NCI-H510A treated with DMSO at 0.1 percent for 48 hours (cell line): Measurements from ENCODE around the gene MFAP1.
A peak's percentile ranks its signal among the peaks of the same experiment; 100 is the strongest.
"Not testable (repeated sequence)": the region's sequence is repeated elsewhere in the genome, so short reads cannot be mapped to it uniquely, and the experiment has no call there.

ENCODE experiments used
- DNase-seq: peaks from one replicate; lab custom pipeline; 2025; lab: John Stamatoyannopoulos, UW

Gene MFAP1

DNA sequence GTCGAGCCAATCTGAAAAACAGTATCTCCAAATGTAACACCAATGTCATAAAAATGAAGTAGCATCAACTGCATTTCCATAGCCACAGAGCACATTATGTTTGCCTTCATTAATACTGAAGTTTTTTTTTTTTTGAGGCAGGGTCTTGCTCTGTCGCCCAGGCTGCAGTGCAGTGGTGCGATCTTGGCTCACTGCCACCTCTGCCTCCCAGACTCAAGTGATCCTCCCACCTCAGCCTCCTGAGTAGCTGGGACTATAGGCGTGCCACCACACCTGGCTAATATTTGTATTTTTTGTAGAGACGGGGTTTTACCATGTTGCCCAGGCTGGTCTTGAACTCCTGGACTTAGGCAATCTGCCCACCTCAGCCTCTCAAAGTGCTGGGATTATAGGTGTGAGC is 9.4 kb downstream of the MFAP1 start:
- DNase-seq: not testable (repeated sequence)

DNA sequence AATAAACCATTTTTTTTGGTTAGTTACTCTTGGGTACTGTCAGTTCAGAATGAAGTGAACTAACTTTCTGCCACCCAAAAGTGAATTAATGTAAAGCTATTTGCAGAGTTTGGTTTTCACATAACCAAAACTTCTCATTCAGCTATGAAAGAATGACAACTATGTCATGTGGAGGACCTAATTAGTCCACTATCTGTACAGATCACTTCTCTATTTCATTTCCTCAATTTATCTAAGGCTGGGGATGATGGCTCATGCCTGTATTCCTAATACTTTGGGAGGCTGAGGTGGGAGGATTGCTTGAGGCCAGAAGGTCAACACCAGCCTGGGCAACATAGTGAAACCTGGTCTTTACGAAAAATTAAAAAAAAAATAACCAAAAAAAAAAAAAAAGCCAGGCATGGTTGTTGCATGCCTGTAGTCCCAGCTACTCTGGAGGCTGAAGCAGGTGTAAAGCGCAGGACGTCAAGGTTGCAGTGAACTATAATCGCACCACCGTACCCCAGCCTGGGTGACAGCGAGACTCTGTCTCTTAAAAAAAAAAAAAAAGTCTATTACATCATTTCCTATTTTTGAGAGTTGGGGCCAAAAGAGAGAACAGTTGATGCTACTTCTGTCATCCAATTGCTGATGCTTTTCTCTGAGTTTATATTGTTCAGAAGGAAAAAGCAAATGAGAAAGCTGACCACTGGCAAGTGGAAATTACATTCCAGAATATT is 15.4 kb downstream of the MFAP1 start:
- DNase-seq: no peak

DNA sequence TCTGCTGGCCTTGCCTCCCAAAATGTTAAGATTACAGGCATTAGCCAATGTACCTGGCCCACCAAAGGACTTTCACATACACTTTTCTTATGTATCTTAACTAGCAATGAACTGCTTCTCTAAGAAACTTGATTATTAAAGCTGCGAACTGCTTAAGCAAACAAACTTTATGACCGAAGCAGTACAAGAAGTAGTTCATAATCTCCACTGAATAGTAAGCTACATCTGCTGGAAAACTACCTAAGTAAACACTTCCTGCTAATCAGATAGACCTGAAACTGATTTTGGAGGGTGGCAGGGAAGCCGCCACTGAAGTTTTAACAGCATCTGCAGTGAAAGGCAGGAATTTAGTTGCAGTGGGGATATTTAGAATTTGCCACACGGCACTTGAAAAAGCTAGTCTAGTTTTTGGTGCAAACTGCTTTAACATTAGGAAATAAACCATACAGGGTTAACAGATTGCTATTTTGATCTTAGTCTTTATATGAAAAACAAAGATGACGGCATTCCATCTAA is 16.0 kb downstream of the MFAP1 start:
- no peak for DNase-seq

DNA sequence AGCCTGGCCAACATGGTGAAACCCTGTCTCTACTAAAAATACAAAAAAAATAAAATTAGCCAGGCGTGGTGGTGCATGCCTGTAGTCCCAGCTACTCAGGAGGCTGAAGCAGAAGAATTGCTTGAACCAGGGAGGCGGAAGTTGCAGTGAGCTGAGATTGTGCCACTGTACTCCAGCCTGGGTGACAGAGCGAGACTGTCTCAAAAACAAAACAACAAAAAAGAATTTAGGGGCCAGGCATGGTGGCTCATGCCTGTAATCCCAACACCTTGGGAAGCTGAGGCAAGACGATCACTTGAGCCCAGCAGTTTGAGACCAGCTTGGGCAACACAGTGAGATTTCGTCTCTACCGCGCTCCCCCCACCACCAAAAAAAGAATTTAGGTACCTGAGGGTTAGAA is 21.8 kb downstream of the MFAP1 start:
- not testable (repeated sequence) for DNase-seq

DNA sequence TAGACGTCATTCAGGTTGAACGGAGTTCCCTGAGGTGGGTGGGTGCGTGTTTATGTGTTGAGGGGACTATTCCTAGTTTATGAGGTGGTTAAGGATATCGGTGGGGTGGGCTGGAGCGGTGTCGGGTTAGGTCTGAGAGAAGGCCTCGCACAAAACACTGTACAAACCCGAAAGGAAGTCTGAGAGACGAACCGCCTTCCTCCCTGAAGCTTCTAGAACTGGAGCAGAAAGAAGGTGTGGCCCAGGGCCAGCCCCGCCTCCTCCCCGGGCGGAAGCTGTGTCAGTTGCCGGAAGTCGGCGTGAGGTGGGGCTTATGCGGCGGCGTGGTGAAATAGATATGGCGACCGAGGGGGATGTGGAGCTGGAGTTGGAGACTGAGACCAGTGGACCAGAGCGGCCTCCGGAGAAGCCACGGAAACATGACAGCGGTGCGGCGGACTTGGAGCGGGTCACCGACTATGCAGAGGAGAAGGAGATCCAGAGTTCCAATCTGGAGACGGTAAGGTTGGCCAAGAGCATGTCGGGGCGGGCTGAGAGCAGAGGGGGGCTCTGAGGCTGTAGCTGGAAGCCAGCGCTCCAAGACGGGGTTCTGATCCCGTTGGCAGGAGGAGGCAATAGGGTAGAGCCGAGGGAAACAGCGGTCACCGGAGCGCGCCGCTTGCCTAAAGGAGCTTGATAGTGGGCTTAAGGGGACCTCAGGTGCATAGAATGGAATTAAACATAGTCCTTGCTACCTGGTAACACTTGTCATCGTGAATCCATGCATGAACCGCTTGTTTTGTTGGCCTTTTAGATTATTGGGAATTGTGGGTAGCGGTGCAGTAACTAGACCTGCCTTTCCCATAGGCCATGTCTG is 24.0 kb downstream of the MFAP1 start, which contains the start of gene HYPK:
Gene HYPK, plus strand, starts transcription at position 314 of the 856 bp plus-strand sequence. Its CDS starts 24 bp downstream, at position 338.
- peak; percentile 57 for DNase-seq

DNA sequence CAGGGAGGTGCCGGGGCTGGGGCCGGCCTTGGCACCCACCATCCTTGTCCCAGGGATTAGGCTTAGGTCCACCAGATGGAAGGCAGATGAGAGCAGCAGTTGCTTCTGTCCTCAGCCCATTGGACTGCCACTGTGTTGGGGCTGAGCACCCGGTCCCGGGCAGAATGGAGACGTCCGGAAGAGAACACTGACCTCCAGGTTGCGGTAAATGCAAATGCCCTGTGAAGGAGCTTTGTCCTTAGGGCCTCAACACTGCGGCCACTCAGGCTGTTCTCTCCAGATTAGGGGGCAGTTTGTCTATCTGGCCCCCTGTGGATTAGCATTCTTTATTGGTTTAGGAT is 24.6 kb downstream of the MFAP1 start, which contains the start of gene SERINC4:
Gene SERINC4, minus strand, starts transcription at position 276 of the 341 bp plus-strand sequence. Its CDS starts 234 bp downstream, at position 42.
- no peak for DNase-seq

DNA sequence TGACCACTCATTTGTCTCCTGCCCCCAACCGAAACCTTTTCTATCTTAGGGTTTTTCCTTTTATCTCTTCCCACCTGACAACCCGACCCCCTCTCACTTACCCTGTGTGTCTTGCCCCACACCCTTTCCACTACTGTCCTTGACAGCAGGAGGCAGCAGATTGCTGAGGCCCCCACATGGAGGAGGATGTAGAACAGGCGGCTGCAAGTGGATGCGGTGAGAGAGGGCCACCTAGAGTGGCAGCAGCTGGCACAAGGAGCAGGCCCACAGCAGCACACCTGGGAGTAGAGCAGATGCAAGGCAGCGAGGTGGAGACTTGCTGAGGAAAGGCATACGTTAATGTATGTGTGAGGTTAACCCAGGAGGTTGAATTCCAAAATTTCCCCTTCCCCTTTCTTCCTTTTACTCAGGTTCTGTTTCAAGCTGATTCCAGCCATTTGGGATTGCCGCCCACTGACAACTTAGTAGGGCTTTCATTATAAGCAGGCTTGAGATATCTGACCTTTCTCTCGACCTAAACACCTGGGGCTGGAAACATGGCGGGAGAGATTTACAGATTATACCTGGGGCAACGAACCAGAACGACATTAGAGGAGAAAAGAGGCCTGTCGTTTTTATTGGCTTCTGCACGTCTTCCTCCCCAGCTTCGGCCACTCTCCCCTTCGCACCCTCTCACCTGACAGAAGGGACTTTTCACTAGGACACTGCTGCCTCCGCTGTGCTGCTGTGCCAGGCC is 25.1 kb downstream of the MFAP1 start:
- peak; percentile 38 for DNase-seq

DNA sequence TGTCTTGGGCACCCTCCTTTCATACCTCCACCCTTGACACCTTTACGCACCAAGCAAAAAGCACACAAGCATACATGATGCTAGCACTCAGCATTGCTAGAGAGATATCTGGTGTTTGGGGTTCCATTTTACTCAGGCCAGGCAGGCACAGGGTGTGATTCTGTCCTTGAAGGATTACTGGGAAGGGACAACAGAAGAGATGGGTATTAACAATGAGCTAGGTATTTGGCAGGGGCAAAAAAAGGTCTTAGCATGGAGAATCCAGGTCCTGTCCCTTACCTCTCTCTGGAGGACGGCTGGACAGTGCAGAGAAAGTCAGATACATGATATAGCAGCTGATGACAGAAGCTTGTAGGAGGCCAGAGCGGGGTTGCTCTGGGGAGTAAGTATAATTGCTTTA is 27.9 kb downstream of the MFAP1 start:
- no peak for DNase-seq

DNA sequence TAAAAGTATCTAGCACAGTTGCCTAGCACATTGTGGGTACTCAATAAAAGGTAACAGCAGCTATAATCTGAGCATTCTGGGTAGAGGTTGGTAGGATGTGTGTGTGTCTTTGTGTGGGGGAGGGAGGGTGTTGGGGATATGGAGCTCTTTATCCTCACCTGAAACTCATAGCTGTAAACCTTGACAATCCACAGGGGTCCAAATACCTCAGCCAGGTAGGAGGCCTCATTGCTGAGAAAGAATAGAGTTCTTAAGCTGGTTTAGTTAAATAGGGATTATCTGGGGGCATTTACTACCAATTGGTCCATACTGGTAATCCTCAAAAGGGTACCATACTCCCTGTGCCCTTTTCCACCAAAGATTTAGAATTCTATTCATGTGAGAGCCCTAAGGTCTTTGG is 28.5 kb downstream of the MFAP1 start:
- DNase-seq: no peak

DNA sequence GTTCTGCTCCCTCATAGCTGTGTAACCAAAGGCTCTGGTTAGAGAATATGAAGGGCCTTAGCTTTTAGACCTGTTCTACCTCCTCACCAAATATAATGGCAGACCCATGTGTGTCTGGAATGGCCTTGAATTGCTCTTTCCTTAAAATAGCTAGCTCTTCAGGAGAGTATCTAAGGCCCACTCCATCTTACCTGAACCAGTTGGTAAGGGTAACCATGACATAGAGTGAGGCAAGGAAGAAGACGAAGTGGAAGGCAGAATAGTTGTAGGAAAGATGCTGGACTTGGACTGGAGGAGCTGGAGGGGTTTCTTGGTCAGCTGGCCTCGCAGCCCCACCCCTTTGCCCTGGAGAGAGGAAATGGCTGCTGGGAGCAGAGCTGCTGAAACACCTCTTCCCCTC is 29.3 kb downstream of the MFAP1 start:
- no peak for DNase-seq

DNA sequence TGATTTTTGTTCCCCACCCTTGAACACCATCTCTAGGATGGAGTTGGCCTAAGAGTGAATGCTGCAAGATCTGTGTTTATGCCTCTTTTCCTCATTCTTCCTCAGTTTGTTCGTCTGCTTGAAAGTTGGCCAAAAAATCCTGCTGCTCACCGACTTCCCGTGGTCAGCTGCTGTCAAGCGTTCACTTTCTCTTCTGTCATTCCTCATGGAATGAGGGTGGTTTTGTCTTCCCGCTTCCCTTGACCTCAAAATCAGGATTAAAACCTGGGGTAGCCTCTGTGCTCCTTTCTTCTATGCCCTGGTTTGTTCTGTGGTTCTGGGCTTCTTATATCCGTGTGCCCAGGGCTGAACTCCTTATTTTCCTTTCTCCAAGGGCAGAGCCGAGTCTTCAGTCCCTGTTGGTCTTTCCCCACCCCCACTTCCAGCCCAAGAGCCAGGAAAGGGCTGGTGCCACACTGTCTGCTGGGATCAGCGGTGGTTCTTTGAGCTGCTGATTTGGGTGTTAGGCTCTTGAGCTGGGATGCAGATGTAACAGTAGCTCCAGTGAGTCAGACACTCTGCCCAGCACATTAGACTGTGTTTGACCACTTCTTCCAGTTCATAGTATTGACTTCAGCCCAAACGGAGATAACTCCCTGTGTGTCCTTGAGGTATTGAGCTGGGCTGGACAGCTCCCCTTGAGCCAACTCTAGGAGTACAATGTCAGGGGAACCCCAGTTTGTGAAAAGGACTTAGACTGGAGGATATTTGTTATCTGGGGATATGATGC is 30.0 kb downstream of the MFAP1 start:
- DNase-seq: no peak

DNA sequence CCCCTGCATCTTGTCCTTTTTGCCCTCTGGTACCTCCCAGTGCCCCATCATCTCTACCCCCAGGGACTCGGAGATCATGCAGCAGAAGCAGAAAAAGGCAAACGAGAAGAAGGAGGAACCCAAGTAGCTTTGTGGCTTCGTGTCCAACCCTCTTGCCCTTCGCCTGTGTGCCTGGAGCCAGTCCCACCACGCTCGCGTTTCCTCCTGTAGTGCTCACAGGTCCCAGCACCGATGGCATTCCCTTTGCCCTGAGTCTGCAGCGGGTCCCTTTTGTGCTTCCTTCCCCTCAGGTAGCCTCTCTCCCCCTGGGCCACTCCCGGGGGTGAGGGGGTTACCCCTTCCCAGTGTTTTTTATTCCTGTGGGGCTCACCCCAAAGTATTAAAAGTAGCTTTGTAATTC is 30.8 kb downstream of the MFAP1 start:
- no peak for DNase-seq

DNA sequence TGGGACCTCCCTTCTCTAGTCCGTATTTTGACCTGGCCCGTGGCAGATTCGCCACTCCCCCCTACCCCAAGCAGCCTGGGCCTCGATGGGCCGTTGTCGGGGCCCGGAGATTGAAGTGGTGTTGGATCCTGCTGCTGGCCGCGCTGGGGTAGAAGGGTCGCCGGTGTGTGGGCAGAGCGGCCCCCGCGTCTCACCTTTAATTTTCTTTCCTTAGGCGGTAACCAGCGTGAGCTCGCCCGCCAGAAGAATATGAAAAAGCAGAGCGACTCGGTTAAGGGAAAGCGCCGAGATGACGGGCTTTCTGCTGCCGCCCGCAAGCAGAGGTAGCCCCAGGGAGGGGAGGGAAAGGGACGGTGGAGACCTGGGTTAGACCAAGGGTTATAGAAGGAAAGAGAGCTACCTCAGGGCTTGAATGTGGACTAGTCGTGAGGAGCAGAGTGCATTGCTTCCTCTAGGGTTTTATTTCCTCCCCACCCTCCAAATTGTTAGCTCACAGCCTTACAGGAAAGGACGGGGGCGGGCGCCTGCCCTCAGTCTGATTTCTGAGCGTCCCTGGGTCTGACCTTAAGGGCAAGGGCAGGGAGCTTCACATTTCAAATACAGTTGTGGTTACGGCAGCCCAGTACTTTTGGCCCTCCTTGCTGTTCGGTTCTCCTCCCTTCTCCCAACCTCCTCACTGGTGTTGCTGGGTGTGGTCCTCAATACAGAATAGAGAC is 31.6 kb downstream of the MFAP1 start:
- DNase-seq: no peak

DNA sequence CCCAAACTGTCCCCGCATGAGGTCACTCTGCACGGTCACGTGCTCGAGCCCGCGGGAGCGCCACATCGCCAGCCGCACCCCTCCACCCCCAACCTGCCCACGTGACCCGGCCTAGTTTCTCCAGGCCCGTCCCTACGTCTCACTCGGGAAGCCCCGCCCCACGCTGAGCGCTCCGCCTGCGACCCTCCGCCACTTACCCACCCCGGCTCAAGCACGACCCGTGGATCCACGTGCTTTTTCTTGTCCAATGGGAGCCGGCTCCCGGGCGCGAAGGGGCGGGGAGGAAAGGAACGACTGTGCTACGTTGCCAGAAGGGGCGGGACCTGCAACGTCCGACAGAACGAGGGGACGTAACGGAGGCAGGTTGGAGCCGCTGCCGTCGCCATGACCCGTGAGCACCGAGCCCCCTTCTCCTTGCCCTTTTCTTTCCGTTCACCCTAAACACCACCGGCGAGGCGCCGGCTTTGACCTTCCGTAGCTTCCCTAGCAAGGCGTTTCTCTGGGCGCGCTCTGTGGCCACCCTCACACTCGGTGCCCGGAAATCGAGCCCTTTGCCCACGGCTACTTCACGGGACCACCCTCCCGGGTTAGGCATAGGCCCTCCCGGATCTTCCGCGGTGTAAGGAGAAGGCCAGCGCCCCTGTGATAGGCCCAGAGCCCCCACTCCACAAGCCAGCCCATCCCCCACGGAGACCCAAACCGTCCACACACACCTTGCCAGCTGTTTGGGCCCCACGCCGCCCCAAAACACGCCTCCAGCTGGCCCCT is 32.3 kb downstream of the MFAP1 start, which contains the start of gene SERF2:
Gene SERF2, plus strand, starts transcription at position 328 of the 768 bp plus-strand sequence. Its CDS starts 57 bp downstream, at position 385.
- peak; percentile 85 for DNase-seq

DNA sequence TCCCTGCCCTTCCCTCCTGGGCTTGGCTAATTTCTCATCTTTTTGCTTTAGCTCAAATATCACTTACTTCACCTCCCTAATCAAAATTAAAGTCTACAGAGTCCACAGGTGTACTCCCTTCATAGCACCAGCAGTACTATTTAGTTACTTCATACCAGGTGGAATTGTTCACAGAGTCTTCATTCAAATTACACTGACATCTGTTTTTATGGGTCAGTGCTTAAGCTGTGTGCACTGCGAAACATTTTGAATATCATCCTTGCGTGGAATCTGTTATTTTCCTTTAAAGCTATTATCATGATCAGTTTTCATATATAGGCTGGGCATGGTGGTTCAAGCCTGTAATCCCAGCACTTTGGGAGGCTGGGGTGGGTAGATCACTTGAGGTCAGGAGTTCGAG is 35.1 kb downstream of the MFAP1 start:
- no peak for DNase-seq

DNA sequence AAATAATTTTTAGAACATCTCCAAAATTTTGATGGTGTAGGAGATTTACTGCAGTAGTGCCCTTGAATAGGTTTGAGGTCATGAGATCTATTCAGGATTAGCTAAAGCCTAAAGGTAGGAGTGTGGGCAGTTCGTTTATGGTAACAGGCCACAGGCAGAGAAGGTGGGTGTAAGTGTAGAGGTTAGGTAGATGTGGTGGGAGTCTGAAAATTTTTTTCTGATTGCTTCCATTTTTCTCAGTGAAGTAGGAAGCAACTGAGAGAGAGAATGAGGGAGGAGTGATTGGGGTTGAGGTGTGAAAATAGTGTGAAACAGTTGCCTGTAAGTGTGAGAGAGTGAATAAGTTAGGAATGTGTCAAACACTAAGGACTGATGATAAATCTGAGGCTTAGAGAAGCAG is 45.5 kb downstream of the MFAP1 start:
- no peak for DNase-seq

DNA sequence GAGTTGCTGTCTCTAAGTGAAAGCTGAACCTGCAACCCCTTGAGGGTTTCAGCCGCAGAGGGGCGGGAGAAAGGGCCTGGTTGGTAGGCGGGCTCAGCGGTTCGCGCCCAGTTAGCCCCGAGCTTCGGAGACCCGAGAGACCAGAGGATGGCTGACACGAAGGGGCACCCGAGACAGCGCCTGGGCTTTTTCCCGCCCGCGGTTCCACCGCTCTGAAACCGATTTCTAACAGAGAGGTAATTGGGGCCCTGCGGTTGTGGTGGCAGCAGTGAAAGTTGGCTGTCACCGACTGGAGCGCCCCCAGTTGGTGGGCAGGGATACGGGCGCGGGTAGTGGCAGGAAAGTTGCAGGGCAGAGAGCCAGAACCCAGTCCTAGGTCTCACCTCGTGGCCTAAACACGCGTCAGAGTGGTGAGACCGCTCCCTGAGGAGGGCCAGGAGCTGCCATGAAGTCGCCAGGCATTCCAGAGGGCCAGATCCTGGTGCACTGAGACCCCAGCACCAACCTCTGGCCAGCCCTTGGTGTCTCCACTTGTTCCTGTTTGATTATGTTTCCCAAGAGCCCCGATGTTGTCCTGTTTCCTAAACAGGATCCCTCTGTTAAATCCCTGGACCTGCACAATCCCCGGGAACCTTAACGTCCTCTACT is 47.1 kb downstream of the MFAP1 start:
- DNase-seq: peak; percentile 85

DNA sequence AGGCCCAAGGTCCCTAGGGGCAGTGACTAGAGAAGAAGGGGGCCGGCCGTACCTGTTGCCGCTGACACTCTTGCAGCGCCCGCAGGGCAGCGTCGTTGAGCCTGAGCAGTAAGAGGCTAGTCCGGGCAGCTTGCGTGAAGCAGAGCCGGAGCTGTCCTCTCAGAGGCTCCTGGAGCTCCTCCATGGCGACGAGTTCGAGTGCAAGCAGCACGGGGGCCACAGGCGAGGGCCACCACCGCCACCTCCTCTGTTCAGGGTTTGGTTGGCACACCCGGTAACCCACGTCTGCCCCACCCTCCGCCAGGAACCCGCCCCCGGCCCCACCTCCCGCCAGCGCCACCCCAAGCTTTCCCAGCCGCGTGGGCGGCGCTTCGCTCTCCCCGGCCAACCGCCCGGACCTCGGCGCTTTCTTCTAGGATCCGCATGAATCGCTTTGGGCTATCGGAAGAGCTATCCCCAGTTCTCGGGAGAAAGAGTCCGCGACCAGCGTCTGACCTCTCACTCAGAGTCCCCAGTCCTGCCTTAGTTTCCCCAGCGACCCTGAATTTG is 47.7 kb downstream of the MFAP1 start, which contains the start of gene ELL3:
Gene ELL3, minus strand, starts transcription at position 249 of the 549 bp plus-strand sequence. Its CDS starts 65 bp downstream, at position 184.
- peak; percentile 85 for DNase-seq
